GM21723 (cell line): ENCODE measurements around the gene ALOX5AP.
"Not testable (repeated sequence)": the region's sequence is repeated elsewhere in the genome, so short reads cannot be mapped to it uniquely, and the experiment has no call there.

Source experiments
- ATAC-seq: cut with Tn5 transposase; IDR thresholded peaks from one replicate; pipeline ENCODE4 v1.9.1; 2021; ENCODE audit warnings: mild to moderate bottlenecking, moderate library complexity; ENCODE audit not compliant: unreplicated experiment

Gene ALOX5AP

DNA sequence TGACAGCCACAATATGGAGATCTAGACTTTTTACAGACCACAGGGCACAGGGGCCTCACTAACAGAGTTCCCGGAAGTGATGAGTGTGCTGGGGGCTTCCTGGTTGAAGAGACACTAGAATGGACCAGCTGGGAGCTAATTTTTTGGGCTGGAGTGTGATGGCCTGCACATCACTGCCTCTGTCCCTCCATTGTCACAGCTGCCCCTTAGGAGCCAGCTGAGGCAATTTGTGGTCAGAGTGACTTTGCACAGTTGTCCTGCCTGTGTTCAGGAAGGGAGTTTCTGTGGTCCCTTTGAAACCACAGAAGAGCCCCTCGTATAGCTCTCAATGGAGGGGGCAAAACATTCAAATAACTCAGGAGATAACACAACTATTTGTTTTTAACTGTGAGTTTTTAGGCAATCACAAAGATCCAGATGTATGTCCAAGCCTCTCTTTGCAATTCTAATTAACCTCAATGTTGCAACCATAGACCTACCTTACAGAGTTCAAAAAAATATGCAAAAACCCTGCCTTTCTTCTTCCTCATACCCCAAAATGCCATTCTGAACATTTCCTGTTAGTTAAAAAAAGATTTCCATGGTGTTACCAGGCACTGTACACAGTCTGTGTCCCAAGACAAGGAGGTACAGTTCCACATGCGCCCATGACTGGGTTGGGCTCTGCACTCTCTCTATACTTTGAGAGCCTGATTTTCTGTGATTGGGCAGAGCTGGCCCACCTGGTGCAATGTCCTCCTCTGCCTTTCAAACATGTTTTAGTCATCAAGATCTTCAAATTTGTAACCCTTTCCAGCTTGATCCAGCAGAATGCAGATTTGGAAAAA lies 2.4 kb downstream of the ALOX5AP start:
- ATAC-seq: no peak

DNA sequence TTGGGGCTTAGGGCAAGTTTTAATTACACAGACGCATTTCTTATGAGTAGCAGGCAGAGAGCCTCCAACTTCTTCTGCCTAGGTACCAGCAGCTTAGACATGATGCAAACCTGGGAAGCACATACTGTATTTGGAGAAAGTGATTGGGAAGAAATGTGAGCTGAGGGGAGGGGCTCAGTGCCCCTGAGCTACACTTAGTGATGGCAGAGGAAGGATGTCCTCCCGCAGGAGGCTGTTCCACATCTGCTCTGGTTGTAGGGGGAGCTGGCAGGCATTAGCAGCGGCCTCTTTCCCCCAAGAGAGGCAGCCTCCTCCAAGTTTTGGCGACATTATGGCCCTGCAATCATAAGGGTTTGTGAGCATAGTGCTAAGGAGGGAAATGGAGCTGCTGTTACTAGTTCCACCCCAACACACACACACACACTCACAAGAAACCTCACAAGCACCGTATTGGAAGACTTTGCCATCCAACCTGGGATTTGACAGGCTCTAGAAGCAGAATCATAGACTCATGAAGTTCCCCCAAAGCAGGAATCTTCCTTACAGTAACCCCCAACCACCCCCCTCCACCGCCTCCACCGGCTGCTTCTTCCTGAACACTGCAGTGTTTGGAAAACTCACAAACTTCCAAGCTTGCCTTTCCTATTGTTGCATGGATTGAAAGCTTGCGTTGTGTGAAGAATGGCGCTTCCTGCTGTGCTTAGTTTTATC lies 3.3 kb downstream of the ALOX5AP start:
- no peak for ATAC-seq

DNA sequence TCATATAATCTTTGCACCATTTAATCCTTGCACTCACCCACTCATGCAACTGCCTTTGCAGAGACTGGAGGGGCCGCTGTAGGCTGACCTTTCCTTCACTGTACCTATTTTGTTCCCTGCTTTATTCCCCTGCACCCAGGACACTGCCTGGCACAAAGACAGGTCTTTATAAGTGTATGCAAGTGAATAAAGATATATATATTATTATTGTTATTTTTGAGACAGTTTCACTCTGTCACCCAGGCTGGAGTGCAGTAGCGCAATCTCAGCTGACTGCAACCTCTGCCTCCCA lies 3.8 kb downstream of the ALOX5AP start:
- ATAC-seq: no peak

DNA sequence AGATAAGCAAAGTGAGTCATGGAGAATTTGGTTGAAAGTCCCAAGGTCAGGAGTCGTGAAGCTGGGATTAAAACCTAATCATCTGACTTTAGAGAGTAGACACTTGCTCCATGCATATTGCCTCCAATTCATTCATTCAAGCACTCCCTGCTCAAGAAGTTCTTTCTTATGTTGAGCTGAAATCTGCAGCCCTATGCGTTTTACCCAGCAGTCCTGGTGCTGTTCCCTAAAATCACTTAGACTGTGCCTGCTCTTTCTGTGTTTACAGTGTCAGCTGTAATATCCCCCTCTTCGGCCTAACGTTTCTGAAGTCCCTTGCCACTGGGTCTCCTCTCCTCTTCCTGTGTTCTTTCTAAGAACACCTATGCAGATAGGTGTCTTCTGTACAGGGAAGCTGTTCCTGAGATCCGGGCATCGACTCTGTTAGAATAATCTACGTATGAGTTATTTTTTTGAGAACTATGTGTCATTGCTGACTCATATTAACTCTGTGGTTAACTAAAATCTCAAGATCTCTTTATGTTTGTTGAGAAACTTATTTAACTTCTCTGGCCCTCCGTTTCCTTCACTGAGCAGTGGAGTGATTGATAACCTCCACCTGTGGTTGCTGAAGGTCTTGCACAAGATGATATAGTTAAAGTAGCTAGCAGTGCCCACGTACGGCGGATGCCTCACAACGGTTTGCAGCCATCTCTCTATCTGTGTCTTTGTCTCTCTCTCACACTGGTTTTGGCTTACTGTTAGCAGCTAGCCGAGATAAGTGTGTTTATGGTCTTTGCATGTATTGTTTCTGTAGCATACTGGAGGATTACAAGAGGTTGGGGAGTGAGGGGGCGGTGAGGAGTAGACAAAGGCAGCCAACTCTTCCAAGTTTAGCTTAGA lies 4.7 kb downstream of the ALOX5AP start:
- peak; percentile 32 for ATAC-seq

DNA sequence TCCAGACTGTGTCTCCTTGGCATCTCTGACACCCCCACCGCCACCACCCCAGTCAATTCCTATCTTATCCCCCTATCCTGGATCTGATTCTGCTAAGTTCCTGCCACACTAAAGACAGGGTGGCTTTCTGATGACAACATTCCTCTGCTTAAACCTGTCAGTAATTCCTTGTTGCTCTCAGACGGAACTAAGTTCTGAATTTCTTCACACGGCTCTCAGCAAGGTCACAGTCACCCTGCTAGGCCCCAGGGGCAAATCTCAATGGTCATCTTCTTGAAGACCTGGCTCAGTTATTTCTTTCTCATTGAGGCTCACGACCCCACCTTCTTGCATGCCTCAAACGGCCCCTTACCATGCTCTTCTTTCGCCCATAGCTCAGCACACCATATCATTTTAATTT lies 7.6 kb downstream of the ALOX5AP start:
- ATAC-seq: no peak

DNA sequence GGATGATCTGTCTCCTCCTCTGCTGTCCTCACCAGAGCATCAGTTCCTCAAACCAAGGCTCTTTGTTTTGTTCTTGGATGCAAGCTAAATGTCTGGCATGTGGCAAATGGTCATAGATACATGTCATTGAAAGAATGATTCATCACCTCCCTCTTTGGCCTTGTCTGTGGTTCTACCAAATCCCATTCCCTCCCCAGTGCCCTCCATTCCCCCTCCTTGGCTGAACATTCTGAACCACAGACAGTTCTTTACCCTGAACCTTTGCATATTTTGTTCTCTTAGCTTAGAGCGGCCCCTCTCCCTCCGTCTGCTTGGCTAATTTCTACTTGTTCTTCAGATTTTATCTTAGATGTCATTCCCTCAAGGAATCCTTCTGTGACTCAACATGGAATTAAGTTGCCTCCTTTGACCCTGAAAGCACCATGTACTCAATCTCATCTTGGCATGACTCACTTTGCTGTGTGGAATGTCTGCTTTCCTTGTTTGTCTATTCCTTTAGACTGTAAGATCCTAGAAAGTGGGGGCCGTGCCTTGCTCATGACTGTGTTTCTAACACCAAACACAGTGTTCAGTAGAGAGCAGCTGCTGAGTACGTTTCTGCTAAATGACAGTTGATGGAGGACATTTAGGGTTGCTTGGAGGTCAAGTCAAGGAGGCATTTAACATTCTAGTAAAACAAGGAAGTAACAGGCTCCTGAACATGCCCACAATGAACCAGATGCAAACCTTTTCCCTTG lies 8.1 kb downstream of the ALOX5AP start:
- no peak for ATAC-seq

DNA sequence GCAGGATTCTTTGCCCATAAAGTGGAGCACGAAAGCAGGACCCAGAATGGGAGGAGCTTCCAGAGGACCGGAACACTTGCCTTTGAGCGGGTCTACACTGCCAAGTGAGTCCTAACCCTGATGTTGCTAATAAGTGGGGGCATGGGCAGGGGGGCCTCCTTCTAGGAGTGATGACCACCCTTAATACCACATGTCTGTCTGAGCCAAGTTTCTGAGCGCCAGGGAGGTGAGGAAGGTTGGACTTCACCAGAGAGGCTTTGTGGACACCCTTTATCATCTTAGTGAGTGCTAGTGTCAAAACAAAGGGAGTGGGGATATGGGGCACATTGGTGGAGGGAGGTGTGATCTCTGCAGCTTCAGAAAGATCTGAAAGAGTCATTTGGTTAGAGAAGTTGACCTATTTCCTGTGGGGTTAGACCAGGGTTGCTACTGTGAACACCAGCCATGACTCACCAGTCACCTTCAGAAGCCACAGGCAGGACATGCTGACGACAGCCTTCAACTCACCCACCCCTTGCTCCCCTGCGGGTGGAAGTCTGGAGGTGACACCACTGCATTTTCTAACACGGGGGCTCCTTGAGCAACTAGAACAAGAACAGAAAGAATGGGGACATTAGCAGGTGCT lies 8.8 kb downstream of the ALOX5AP start:
- ATAC-seq: peak; percentile 93

DNA sequence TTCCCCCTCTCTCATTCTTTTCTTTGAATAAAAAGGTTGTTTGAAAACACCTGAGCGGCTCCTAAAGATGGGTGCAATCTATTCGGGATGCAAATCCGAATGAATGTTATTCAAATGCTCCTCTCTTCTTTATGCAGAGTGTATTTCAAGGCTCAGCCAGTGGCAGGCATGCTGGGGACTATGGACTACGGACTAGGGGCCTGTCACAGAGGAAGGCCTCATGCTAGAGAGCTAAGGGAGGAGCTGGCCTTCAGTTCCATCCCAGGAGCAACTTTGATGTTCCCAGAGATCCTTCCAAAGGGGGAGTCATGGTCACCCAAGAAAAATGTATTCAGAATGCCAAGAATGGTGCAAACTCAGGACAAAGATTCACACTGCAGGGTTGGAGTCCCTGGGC lies 9.3 kb downstream of the ALOX5AP start:
- ATAC-seq: no peak

DNA sequence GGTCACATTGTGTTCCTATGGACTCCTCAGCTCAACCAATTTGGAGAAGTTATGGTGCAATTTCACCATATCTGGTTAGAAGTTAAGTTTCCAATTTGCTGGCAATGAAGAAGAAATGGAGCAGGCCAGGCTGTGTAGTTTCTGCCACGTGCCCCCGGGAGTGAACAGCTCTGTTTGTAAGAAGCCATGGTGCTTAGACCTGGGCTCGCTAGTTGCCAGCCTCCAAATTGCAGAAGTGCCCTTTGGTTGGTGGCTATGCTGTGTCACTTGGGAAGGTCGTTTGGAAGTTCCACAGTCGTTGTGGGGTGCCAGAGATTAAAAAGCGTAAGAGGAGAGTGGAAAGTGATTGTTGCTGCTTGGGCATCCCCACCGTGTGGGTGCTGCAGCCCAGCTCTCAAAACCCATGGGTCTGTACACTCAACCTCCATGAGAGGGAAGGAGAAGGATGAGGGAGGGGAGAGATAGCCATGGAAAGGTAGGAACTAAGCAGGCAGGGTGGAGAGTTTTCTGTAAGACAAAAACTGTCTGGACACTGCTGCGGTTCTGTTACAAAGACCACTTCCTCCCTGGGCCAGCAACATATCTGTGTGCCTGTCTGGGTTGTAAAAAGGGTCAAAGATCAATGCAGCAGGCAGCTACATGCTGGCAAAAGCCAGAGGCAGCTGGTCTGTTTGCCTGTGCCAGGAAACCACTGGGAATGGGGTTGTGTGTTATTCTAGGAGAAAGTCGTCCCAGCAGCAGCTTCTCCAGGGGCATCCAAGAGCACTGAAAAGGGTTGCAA lies 10.8 kb downstream of the ALOX5AP start:
- ATAC-seq: no peak

DNA sequence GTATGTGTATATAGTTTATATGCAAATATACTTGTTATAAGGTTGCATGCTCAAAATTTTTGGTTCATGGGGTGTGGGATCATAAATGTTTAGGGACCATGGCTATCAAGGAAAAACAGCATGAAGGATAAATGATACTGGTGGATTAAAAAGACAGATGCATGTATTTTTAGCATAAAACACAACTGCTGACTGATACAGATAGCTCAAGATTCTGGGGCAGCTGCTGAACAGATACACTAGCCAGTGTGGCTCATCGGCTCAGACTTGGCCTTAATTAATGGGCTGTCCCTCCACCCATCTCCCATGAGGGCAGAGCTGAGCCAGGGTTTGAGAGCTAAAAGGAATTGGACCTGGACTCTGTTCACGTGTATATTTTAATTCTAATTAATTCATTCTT lies 11.4 kb downstream of the ALOX5AP start:
- no peak for ATAC-seq

DNA sequence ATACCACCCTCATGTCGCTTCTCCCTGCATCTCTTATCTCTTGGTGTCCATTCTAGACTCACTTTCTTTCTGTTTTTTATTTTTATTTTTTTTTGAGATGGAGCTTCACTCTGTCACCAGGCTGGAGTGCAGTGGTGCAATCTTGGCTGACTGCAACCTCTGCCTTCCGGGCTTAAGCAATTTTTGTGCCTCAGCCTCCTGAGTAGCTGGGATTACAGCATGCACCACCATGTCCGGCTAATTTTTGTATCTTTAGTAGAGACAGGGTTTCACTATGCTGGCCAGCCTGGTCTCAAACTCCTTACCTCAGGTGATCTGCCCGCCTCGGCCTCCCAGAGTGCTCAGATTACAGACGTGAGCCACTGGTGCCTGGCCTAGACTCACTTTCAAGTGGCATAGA lies 12.5 kb downstream of the ALOX5AP start:
- not testable (repeated sequence) for ATAC-seq

DNA sequence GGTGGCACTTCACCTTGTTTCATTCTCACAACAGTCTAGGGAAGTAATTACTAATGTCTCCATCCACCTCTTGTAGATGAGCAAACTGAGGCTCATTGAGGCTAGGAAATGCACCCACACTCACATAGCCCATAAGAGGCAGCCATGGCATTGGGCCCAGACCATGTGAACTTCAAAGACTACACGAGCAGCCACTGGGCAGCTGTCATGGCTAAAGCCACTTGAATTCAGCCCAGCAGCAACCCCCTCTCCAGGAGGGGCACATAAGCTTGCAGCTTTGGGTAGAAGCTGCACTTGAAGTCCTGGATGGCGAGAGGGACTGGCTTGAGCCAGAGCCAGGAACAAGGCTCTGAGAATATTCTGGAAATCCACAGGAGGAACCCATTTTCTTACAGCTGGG lies 13.4 kb downstream of the ALOX5AP start:
- no peak for ATAC-seq

DNA sequence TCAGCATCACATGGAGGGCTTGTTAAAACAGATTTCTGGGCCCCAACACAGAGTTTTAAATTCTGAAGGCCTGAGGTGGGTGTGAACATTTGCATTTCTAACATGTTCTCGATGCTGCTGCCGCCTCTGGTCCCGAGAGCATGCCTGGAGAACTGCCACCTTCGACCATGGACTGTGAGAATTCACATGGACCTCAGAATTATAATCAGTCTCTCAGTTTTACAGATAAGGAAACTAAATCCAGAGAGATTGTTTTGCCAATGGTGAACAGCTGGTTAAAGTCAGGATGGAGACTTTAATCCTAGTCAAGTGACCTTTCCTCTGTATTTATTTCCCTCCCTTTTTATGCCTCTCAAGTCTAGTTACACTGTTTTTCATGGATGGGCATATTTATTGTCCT lies 14.7 kb downstream of the ALOX5AP start:
- no peak for ATAC-seq

DNA sequence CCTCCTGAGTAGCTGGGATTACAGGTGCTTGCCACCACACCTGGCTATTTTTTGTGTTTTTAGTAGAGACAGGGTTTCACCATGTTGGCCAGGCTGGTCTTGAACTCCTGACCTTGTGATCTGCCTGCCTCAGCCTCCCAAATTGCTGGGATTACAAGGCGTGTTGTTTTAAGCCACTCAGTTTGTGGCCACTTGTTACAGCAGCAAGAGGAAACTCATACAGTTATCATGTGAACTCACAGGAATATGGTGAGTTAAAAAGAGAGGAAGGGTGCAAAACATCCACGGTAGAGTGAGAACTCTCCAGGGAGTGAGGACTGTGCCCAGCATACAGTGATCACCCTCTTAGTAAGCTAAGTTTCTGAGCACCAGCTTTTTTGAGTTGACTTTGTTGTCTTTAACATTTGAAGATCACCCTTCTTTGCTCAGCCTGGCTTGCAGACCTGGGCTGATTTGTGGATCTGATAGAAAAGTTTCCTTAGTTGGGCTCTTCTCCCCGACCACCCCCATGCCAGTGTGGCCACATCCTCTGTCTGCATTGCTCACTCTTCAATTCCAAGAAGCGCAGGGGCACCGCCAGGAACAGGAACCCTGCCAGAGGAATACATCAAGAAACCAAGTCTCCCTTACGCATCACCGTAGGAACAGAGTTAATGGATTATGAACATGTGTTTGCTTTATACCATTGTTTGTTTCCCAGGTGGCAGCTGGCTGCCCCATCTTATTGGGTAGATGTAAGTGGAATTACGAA lies 16.0 kb downstream of the ALOX5AP start:
- no peak for ATAC-seq

DNA sequence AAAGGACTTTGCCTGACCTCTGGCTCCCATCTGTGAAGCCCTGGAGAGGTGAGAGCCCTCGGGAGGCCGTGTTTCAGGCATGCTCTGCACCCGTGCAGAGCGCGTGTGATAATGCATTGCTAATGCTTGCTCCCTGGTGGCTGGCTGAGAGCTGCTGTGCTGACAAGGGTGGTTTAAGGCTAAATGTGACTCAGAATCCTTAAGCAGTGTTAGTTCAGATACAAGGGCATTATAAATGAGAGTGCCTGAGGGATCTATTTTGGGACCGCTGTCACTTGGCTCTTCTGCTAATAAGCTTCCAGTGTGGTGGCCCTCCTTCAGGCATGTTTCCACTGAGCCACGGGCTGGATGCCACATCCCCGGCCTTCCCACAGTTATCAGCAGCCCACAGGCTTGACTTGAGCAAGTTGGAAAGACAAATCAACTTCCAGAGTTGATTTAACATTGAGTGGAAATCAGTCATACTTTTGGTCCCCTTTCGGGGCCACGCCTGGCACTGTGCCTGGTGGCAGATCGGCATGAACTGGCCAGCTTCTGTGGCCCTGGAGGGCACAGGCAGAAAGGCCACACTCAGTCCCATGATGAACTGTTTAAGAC lies 17.0 kb downstream of the ALOX5AP start:
- no peak for ATAC-seq

DNA sequence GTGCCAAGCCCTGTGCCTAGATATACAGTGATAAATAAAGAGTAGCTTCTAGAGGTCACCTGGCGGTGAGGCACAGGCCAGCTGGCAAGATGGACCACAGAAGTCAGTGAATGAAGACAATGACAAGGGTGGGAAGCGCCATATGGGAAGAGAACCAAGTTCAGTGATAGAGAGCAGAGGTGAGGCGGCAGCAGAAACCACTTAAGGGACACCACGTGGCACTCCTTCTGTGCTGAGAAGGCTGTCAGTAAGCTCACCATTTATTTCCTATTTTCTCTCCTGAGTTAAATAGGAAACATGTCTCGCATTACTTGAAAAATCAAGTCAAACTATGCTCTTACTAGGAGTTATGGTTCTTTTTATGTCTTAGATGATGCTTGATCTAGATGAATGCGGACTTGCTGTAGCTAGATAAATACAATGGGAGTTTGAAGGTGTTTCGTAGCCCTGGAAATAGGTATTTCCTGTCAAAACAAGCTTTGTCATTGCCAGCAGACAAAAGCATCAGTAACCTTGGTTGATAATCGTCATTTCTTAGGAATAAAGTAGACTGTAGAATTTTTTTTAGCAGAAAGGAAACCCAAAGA lies 17.8 kb downstream of the ALOX5AP start:
- ATAC-seq: no peak

DNA sequence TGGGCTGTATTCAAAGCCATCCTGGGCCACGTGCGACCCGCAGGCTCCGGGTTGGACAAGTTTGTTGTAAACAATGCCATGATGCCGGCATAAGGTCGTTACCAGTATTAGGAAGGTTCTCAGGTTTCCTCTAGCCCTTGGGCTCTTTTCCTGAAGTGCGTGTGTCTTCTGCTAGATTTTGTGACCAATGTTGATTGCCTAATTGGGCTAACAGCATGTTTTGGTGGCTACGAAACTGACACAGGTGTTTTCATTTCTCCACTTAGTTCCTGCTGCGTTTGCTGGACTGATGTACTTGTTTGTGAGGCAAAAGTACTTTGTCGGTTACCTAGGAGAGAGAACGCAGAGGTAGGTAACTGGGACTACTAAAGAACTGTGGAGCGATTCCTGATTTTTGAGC lies 20.3 kb downstream of the ALOX5AP start:
- no peak for ATAC-seq

DNA sequence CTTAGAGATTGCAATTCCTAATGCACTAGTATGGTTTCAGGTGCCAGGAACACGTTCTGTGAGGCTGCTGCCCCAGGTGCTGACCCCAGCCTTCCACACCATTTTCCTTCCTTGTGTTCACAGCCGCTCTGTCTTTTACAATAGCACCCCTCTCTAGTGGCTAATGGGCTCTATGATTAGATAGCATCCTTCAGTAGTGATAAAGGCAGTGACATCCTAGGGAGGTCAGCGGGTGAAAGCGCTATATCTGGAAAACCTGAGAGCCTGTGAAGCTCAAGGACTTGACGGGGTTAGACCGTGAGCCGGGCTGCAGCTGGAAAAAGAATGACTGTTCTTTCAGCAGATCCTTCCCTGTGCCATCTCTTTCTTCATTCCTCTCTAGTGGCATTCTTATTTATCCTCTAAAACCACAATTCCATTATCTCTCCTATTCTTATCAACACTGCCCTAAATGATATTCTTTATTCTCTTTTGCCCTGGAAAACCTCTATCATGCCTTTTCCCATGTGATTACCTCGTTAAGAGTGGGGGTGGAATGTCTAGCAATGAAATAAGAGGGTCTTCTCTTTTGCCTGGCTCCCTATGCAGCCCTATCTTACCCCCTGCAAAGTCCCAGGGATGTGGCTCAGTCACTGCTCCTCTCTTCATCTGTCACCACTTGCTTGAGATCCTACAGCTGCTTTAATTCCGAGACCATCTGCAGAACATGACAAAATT lies 21.8 kb downstream of the ALOX5AP start:
- ATAC-seq: no peak
